PC-9 (cell line): Measurements from ENCODE around the gene TRMT1. TPM values are rescaled to one million over a fixed set of nuclear protein-coding genes. Genes with fewer than 3 reads are reported as not detected.

Source experiments
- BruUV-seq: library from RNA; stranded (reverse); fragments of 400-500 nt; replicated peaks from 2 replicates; lab custom pipeline; 2021; lab: Mats Ljungman, UMichigan
- CTCF ChIA-PET: fragments of 300-600 bp; sonication (Branson Sonifier 250); formaldehyde crosslinking; loops from one replicate; lab custom pipeline; 2022; ENCODE audit warnings: antibody characterized with exemption; lab: Charles Lee
- POLR2A ChIA-PET: fragments of 300-600 bp; sonication (Branson Sonifier 250); formaldehyde crosslinking; loops from one replicate; lab custom pipeline; 2022; ENCODE audit warnings: antibody characterized with exemption; ENCODE audit not compliant: unreplicated experiment; lab: Charles Lee
- DNase-seq, 2 experiments: peaks; one replicate each; pipeline versions ENCODE4 v3.0.0 to v3.0.0-alpha.2; 2015 to 2022; ENCODE audit warnings: mixed read lengths in 1 of 2
- H2AFZ ChIP-seq: fragments of 200-600 bp; sonication (generic); 2 replicates; pipeline ENCODE4 v1.8.1; 2017; ENCODE audit warnings: antibody characterized with exemption
- H3F3A ChIP-seq: fragments of 200-600 bp; sonication (generic); 2 replicates; pipeline ENCODE4 v1.8.1; 2017; ENCODE audit warnings: antibody characterized with exemption, mild to moderate bottlenecking, low read depth; ENCODE audit not compliant: insufficient read depth
- H3K27ac ChIP-seq: fragments of 200-600 bp; sonication (generic); 2 replicates; pipeline ENCODE4 v1.6.1; 2016; ENCODE audit warnings: mixed run types
- H3K27me3 ChIP-seq: fragments of 200-600 bp; sonication (generic); 2 replicates; pipeline ENCODE4 v1.6.1; 2016; ENCODE audit warnings: low read depth, mixed run types; ENCODE audit not compliant: insufficient read depth
- H3K36me3 ChIP-seq: fragments of 200-600 bp; sonication (generic); 2 replicates; pipeline ENCODE4 v1.6.1; 2016; ENCODE audit warnings: low read depth, mixed run types
- H3K4me1 ChIP-seq: fragments of 200-600 bp; sonication (generic); replicated peaks from 2 replicates; pipeline ENCODE4 v1.6.1; 2016; ENCODE audit warnings: mixed run types; ENCODE audit not compliant: insufficient read depth
- H3K4me2 ChIP-seq: fragments of 200-600 bp; sonication (generic); 2 replicates; pipeline ENCODE4 v1.6.1; 2017; ENCODE audit warnings: mixed run types
- H3K4me3 ChIP-seq: fragments of 200-600 bp; sonication (generic); 2 replicates; pipeline ENCODE4 v1.6.1; 2016; ENCODE audit warnings: mixed run types
- H3K79me2 ChIP-seq: fragments of 200-600 bp; sonication (generic); 2 replicates; pipeline ENCODE4 v1.6.1; 2017; ENCODE audit warnings: low read depth, mixed run types
- H3K9me2 ChIP-seq: fragments of 200-600 bp; sonication (generic); 2 replicates; pipeline ENCODE4 v1.8.1; 2017; ENCODE audit warnings: mild to moderate bottlenecking; ENCODE audit not compliant: insufficient read depth
- H3K9me3 ChIP-seq: fragments of 200-600 bp; sonication (generic); 2 replicates; pipeline ENCODE4 v1.8.1; 2016; ENCODE audit warnings: low read depth; ENCODE audit not compliant: insufficient read depth
- H4K20me1 ChIP-seq: fragments of 200-600 bp; sonication (generic); 2 replicates; pipeline ENCODE4 v1.8.1; 2017; ENCODE audit not compliant: insufficient read depth
- CTCF ChIP-seq: fragments of 200-600 bp; sonication (generic); conservative IDR thresholded peaks from 2 replicates; pipeline ENCODE4 v1.6.1; 2017; ENCODE audit warnings: mixed run types, antibody characterized with exemption, mild to moderate bottlenecking, moderate library complexity
- EZH2 ChIP-seq: fragments of 200-600 bp; sonication (generic); IDR thresholded peaks from 2 replicates; pipeline ENCODE4 v1.8.0; 2017; ENCODE audit warnings: antibody characterized with exemption, low read depth
- intact Hi-C: fragments of 100-400 bp; cut with micrococcal nuclease; formaldehyde crosslinking; loops from one replicate; pipeline ENCODE4 v1.10.0; 2022; ENCODE audit not compliant: unreplicated experiment
- total RNA-seq: library from RNA; stranded (reverse); gene quantifications from 2 replicates; pipeline ENCODE4 v1.2.3, GENCODE V29; 2021

Gene TRMT1
- total RNA-seq, 1 experiment from 2014 or later: 44.1 TPM

- H3K27ac ChIP-seq: no peak overlapping the region
- peaks cover 37% of the 10 kb centered on the region for H3K79me2 ChIP-seq
- peaks cover 47% of the 10 kb centered on the region for H3K4me1 ChIP-seq
- no peak overlapping the region for H3K4me3 ChIP-seq
- no peaks in the 10 kb centered on the region for H3K27me3 ChIP-seq
- no peaks in the 10 kb centered on the region for H3K9me2 ChIP-seq
- no peaks in the 10 kb centered on the region for H3K9me3 ChIP-seq
- TF ChIP-seq EZH2 (no peak), CTCF (no peak)
- BruUV-seq: no TSS peak
- POLR2A ChIA-PET: interaction anchor here (0.6 to 0.8 kb wide), 3 partner anchors 29 to 906 kb away, joined by 5 to 11 read pairs (median 8); partner anchors contain the start of genes GCDH and NACC1
- CTCF ChIA-PET: interaction anchor here (0.6 kb wide), 1 partner anchor 127 kb away, joined by 3 read pairs; no protein-coding TSS in a partner anchor
- H2AFZ ChIP-seq: no peak overlapping the region
- H4K20me1 ChIP-seq: no peaks in the 10 kb centered on the region
- H3F3A ChIP-seq: peaks cover 51% of the 10 kb centered on the region
- peak overlapping the region; percentile 16; the same call in 1 of the 2 replicates for H3K4me2 ChIP-seq
- peak; percentile 38 to 48 for DNase-seq
- peaks cover 17% of the 10 kb centered on the region for H3K36me3 ChIP-seq
- intact Hi-C loops: no loop called here
Observed at GRCh38 chr19:13146763-13147563, 30.4 kb upstream of the TRMT1 start.

GRCh38 chr19:13139633-13140311 lies 23.2 kb upstream of the TRMT1 start:
- H3K4me3 ChIP-seq: no peak overlapping the region
- intact Hi-C loops: no loop called here
- H3K27ac ChIP-seq: no peak overlapping the region; the same call in 1 of the 2 replicates
- no peaks in the 10 kb centered on the region for H3K27me3 ChIP-seq
- H3K9me2 ChIP-seq: no peaks in the 10 kb centered on the region
- no peak for TF ChIP-seq EZH2
- TF ChIP-seq CTCF: no peak
- H4K20me1 ChIP-seq: peaks cover 21% of the 10 kb centered on the region
- H3K4me1 ChIP-seq: peaks cover 23% of the 10 kb centered on the region
- peaks cover 19% of the 10 kb centered on the region for H3K36me3 ChIP-seq
- no peak overlapping the region for H3K4me2 ChIP-seq
- CTCF ChIA-PET: no interaction called here
- peaks cover 45% of the 10 kb centered on the region for H3F3A ChIP-seq
- no TSS peak for BruUV-seq
- POLR2A ChIA-PET: interaction anchor here (0.6 kb wide), 1 partner anchor 711 kb away, joined by 5 read pairs; no protein-coding TSS in a partner anchor
- no peaks in the 10 kb centered on the region for H3K9me3 ChIP-seq
- peaks cover 2% of the 10 kb centered on the region; the same call in 1 of the 2 replicates for H3K79me2 ChIP-seq
- no peak overlapping the region for H2AFZ ChIP-seq
- DNase-seq: no peak

GRCh38 chr19:13138916-13139198 lies 22.3 kb upstream of the TRMT1 start:
- no peak overlapping the region for H3K4me3 ChIP-seq
- ChIA-PET POLR2A (interaction anchor here (0.6 kb wide), 1 partner anchor 712 kb away, joined by 5 read pairs; no protein-coding TSS in a partner anchor), CTCF (no interaction called here)
- no peak overlapping the region for H3K27ac ChIP-seq
- H3K4me1 ChIP-seq: peaks cover 15% of the 10 kb centered on the region
- H3K27me3 ChIP-seq: no peaks in the 10 kb centered on the region
- peaks cover 37% of the 10 kb centered on the region for H3F3A ChIP-seq
- H2AFZ ChIP-seq: no peak overlapping the region
- peaks cover 11% of the 10 kb centered on the region for H3K79me2 ChIP-seq
- peaks cover 30% of the 10 kb centered on the region for H4K20me1 ChIP-seq
- no peak for DNase-seq
- intact Hi-C loops: no loop called here
- H3K9me2 ChIP-seq: no peaks in the 10 kb centered on the region
- no peaks in the 10 kb centered on the region for H3K9me3 ChIP-seq
- H3K4me2 ChIP-seq: no peak overlapping the region
- peaks cover 17% of the 10 kb centered on the region for H3K36me3 ChIP-seq
- no TSS peak for BruUV-seq
- no peak for TF ChIP-seq CTCF
